8988T (cell line): ENCODE data around the gene KIAA1210.
"Not testable (repeated sequence)": the region's sequence is repeated elsewhere in the genome, so short reads cannot be mapped to it uniquely, and the experiment has no call there.

ENCODE experiments used
- DNase-seq: peaks from one replicate; pipeline ENCODE4 v3.0.0; 2011

KIAA1210 gene

DNA sequence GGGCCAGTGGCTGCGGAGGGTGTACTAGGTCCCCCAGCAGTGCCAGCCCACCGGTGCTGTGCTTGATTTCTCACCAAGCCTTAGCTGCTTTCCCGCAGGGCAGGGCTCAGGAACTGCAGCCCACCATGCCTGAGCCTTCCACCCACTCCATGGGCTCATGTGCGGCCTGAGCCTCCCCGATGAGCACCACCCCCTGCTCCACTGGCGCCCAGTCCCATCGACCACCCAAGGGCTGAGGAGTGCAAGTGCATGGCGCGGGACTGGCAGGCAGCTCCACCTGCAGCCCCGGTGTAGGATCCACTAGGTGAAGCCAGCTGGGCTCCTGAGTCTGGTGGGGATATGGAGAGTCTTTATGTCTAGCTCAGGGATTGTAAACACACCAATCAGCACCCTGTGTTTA is 98.0 kb downstream of the KIAA1210 start:
- DNase-seq: not testable (repeated sequence)

DNA sequence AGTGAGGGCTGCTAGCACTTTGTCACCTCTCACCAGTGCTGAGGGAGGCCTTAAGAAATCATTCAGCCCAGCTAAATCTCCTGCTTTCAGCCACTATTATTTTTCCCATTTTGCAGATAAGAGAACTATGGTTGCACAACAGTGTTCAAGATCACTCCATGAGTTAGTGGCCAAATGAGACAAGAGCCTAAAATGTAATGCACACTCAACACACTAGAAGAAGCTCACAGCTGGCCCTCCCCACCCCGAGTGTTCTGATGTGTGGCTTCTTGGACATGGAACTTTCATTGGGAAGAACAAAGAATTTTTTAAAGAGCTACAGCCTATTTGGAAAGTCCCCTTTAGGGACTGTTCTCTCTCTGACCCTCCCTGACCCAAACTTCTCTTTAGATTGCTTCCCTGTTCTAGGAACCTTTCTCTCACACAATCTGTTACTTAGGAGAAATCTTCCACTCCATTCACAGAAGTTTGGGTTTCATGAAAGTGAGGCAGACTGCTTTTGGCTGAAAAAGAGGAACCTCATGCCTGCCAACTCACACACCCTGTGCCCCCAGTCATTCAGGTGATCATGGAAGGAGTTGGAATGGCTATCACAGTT is 98.8 kb downstream of the KIAA1210 start:
- no peak for DNase-seq
